Measurements from ENCODE around the gene GRID2. TPM values are rescaled to one million over a fixed set of nuclear protein-coding genes. Genes with fewer than 3 reads are reported as not detected.

GRID2 gene
- total RNA-seq, 1 donor from 2014 or later = not detected

- DNase-seq (ENCODE audit: low read depth) = no peak
- no peak overlapping the region for H3K4me3 ChIP-seq (ENCODE audit: low read depth, low read length)
- TF ChIP-seq CTCF (conservative IDR thresholded peaks at IDR 0.05; ENCODE audit: low read depth, low read length) = no peak
These were observed 667.2 kb downstream of the GRID2 start for GRCh38 chr4:92970996-92971395.

- TF ChIP-seq CTCF (conservative IDR thresholded peaks at IDR 0.05; ENCODE audit: low read depth, low read length) = no peak
- no peak overlapping the region for H3K4me3 ChIP-seq (ENCODE audit: low read depth, low read length)
- DNase-seq (ENCODE audit: low read depth) = no peak
These were observed 684.5 kb downstream of the GRID2 start for GRCh38 chr4:92988301-92988700.

- DNase-seq (ENCODE audit: low read depth) = no peak
- H3K4me3 ChIP-seq (ENCODE audit: low read depth, low read length) = no peak overlapping the region
- TF ChIP-seq CTCF (conservative IDR thresholded peaks at IDR 0.05; ENCODE audit: low read depth, low read length) = no peak
These were observed 689.0 kb downstream of the GRID2 start for GRCh38 chr4:92992758-92993157.

GRCh38 chr4:92994727-92995126, 691.0 kb downstream of the GRID2 start:
- TF ChIP-seq CTCF (conservative IDR thresholded peaks at IDR 0.05; ENCODE audit: low read depth, low read length) = no peak

GRCh38 chr4:92996533-92996932, 692.8 kb downstream of the GRID2 start:
- H3K4me3 ChIP-seq (ENCODE audit: low read depth, low read length) = no peak overlapping the region
- TF ChIP-seq CTCF (conservative IDR thresholded peaks at IDR 0.05; ENCODE audit: low read depth, low read length) = no peak
- no peak for DNase-seq (ENCODE audit: low read depth)

More at GRCh38 chr4:92994727-92995126, 691.0 kb downstream of the GRID2 start:
- DNase-seq (ENCODE audit: low read depth) = no peak
- no peak overlapping the region for H3K4me3 ChIP-seq (ENCODE audit: low read depth, low read length)

- no peak overlapping the region for H3K4me3 ChIP-seq (ENCODE audit: low read depth, low read length)
- no peak for DNase-seq (ENCODE audit: low read depth)
- TF ChIP-seq CTCF (conservative IDR thresholded peaks at IDR 0.05; ENCODE audit: low read depth, low read length) = no peak
These were observed 697.1 kb downstream of the GRID2 start for GRCh38 chr4:93000910-93001309.

- no peak for TF ChIP-seq CTCF (conservative IDR thresholded peaks at IDR 0.05; ENCODE audit: low read depth, low read length)
- DNase-seq (ENCODE audit: low read depth) = no peak
- H3K4me3 ChIP-seq (ENCODE audit: low read depth, low read length) = no peak overlapping the region
These were observed 698.5 kb downstream of the GRID2 start for GRCh38 chr4:93002240-93002639.

Measured in epithelial cell of proximal tubule (primary cell).